ENCODE results near the gene ATP7A. TPM values are rescaled to one million over a fixed set of nuclear protein-coding genes. Genes with fewer than 3 reads are reported as not detected.
"Not testable (repeated sequence)": the region's sequence is repeated elsewhere in the genome, so short reads cannot be mapped to it uniquely, and the experiment has no call there.

The ATP7A gene
- total RNA-seq, 2 experiments from 2014 or later, result 8.0 TPM

DNA sequence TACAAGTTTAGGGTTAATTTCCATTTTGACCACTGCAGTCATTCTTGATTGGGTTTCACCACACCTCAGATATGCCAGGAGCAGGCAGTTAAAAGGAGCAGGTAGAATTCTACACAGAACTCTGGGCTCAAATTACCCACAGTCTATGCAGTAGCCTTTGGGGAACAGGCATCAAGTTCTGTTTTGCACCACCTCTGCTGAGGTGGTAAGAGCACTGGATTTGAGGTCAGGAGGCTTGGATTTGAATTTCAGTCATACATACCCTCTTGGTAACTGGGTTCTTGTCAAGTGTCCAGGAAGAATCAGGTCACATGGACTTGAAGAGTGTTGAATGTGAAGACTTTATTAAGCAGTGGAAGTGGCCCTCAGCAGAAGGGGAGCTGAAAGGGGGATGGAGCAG, 153.2 kb downstream of the ATP7A start:
- no peak overlapping the region for H3K27ac Mint-ChIP-seq
- ChIA-PET CTCF (no interaction called here), POLR2A (no interaction called here)
- H3K4me3 Mint-ChIP-seq, result no peak overlapping the region
- H3K27me3 Mint-ChIP-seq, result no peaks in the 10 kb centered on the region
- intact Hi-C loops (cut with micrococcal nuclease), result no loop called here
- no peaks in the 10 kb centered on the region for H3K9me3 Mint-ChIP-seq
- no peak for DNase-seq
- H3K4me1 Mint-ChIP-seq (ENCODE audit: low read depth), result peaks cover 13% of the 10 kb centered on the region
- H3K36me3 Mint-ChIP-seq, result no peaks in the 10 kb centered on the region

DNA sequence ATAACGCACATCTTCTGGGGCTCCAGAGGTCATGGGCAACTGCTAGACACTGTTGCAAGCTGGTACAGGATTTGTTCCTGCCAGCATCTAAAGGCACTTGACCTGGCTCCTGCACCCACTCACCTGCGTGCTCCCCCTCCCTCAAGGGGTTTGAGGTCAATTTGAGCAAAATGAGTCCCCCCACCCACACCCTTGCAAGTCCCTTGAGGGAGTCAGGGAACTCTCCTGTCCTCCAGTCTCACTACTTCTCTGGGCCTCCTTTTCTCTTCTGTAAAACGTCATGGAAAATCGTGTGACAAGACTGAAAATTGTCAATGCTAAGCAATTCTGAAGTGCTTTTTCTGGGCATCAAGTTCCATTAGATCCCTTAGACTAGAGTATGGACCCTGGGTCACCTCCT, 153.7 kb downstream of the ATP7A start:
- H3K4me1 Mint-ChIP-seq (ENCODE audit: low read depth), result peaks cover 13% of the 10 kb centered on the region
- intact Hi-C loops (cut with micrococcal nuclease), result no loop called here
- peaks cover 2% of the 10 kb centered on the region for H3K9me3 Mint-ChIP-seq
- no peak overlapping the region for H3K27ac Mint-ChIP-seq
- no peaks in the 10 kb centered on the region for H3K27me3 Mint-ChIP-seq
- CTCF ChIA-PET, result interaction anchor here (0.6 to 1.0 kb wide), 2 partner anchors 37 to 39 kb away, joined by 3 to 7 read pairs; no protein-coding TSS in a partner anchor
- DNase-seq, result no peak
- H3K36me3 Mint-ChIP-seq, result no peaks in the 10 kb centered on the region
- no peak overlapping the region for H3K4me3 Mint-ChIP-seq
- POLR2A ChIA-PET, result interaction anchor here (0.6 to 1.2 kb wide), 4 partner anchors 17 to 186 kb away, joined by 3 to 4 read pairs (median 3); partner anchors contain the start of gene PGK1

- CTCF ChIA-PET, result interaction anchor here (0.6 to 1.0 kb wide), 3 partner anchors 8 to 38 kb away, joined by 3 to 7 read pairs (median 3); no protein-coding TSS in a partner anchor
- H3K4me1 Mint-ChIP-seq (ENCODE audit: low read depth), result peaks cover 13% of the 10 kb centered on the region
These were observed 154.5 kb downstream of the ATP7A start for GRCh38 chrX:78064698-78065601.

GRCh38 chrX:78066110-78066509, 155.6 kb downstream of the ATP7A start:
- H3K27ac Mint-ChIP-seq, result no peak overlapping the region
- peaks cover 5% of the 10 kb centered on the region for H3K9me3 Mint-ChIP-seq
- no peak for DNase-seq
- ChIA-PET CTCF (no interaction called here), POLR2A (no interaction called here)
- peaks cover 13% of the 10 kb centered on the region for H3K4me1 Mint-ChIP-seq (ENCODE audit: low read depth)
- H3K4me3 Mint-ChIP-seq, result no peak overlapping the region
- no peaks in the 10 kb centered on the region for H3K27me3 Mint-ChIP-seq
- H3K36me3 Mint-ChIP-seq, result no peaks in the 10 kb centered on the region
- intact Hi-C loops (cut with micrococcal nuclease), result no loop called here

More at GRCh38 chrX:78064698-78065601, 154.5 kb downstream of the ATP7A start:
- intact Hi-C loops (cut with micrococcal nuclease), result loop anchor here (1.0 kb wide), 2 partner anchors 39 to 155 kb away; partner anchors contain the start of genes ATP7A and PGK1
- H3K4me3 Mint-ChIP-seq, H3K9me3 Mint-ChIP-seq, H3K27me3 Mint-ChIP-seq, H3K36me3 Mint-ChIP-seq: not testable (repeated sequence)
- peak overlapping the region; percentile 80 for H3K27ac Mint-ChIP-seq
- POLR2A ChIA-PET, result interaction anchor here (0.6 to 1.2 kb wide), 4 partner anchors 18 to 187 kb away, joined by 3 to 4 read pairs (median 3); partner anchors contain the start of gene PGK1
- peak; percentile 13 for DNase-seq

- no peaks in the 10 kb centered on the region for H3K27me3 Mint-ChIP-seq
- intact Hi-C loops (cut with micrococcal nuclease), result no loop called here
- H3K36me3 Mint-ChIP-seq, result peaks cover 7% of the 10 kb centered on the region
- CTCF ChIA-PET, result interaction anchor here (0.6 kb wide), 1 partner anchor 45 kb away, joined by 3 read pairs; no protein-coding TSS in a partner anchor
- no peak overlapping the region for H3K4me3 Mint-ChIP-seq
- POLR2A ChIA-PET, result no interaction called here
- DNase-seq, result no peak
- peaks cover 23% of the 10 kb centered on the region for H3K9me3 Mint-ChIP-seq
- no peak overlapping the region for H3K27ac Mint-ChIP-seq
- peaks cover 5% of the 10 kb centered on the region for H3K4me1 Mint-ChIP-seq (ENCODE audit: low read depth)
These were observed 160.8 kb downstream of the ATP7A start for GRCh38 chrX:78071331-78071730.

DNA sequence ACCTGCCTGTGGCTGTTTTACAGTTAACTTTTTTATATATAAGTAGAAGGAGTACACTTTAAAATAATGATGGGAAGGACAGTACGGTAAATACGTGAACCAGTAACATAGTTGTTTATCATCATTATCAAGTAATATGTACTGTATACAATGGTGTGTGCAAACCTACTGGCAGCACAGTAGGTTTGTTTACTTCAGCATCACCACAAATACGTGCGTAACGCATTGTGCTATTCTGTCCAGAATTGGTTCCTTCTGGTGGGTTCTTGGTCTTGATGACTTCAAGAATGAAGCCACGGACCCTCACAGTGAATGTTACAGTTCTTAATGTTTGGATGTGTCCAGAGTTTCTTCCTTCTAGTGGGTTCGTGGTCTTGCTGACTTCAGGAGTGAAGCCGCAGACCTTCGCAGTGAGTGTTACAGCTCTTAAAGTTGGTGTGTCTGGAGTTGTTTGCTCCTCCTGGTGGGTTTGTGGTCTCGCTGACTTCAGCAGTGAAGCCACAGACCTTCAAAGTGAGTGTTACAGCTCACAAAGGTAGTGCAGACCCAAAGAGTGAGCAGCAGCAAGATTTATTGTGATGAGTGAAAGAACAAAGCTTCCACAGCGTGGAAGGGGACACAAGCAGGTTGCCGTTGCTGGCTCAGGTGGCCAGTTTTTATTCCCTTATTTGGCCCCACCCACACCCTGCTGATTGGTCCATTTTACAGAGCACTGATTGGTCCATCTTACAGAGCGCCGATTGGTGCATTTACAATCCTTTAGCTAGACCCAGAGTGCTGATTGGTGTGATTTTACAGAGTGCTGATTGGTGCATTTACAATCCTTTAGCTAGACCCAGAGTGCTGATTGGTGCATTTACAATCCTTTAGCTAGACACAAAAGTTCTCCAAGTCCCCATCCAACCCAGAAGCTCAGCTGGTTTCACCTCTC, 162.9 kb downstream of the ATP7A start:
- H3K4me1 Mint-ChIP-seq (ENCODE audit: low read depth); POLR2A ChIA-PET; H3K36me3 Mint-ChIP-seq; intact Hi-C loops (cut with micrococcal nuclease); H3K27me3 Mint-ChIP-seq; H3K4me3 Mint-ChIP-seq; H3K27ac Mint-ChIP-seq: not testable (repeated sequence)
- peak; percentile 15 for DNase-seq
- H3K9me3 Mint-ChIP-seq, result peaks cover 35% of the 10 kb centered on the region
- CTCF ChIA-PET, result interaction anchor here (1.1 to 1.4 kb wide), 2 partner anchors 8 to 48 kb away, joined by 3 to 6 read pairs; no protein-coding TSS in a partner anchor

GRCh38 chrX:78074088-78074487, 163.6 kb downstream of the ATP7A start:
- no peak overlapping the region for H3K4me3 Mint-ChIP-seq
- CTCF ChIA-PET, result interaction anchor here (0.6 to 1.4 kb wide), 3 partner anchors 9 to 1454 kb away, joined by 3 to 6 read pairs (median 3); no protein-coding TSS in a partner anchor
- peaks cover 7% of the 10 kb centered on the region for H3K36me3 Mint-ChIP-seq
- peaks cover 5% of the 10 kb centered on the region for H3K4me1 Mint-ChIP-seq (ENCODE audit: low read depth)
- no peak for DNase-seq
- H3K9me3 Mint-ChIP-seq, result peaks cover 35% of the 10 kb centered on the region
- H3K27me3 Mint-ChIP-seq, result no peaks in the 10 kb centered on the region
- POLR2A ChIA-PET, result no interaction called here
- no peak overlapping the region for H3K27ac Mint-ChIP-seq
- intact Hi-C loops (cut with micrococcal nuclease), result no loop called here

GRCh38 chrX:78075787-78076389, 165.4 kb downstream of the ATP7A start:
- ChIA-PET CTCF (no interaction called here), POLR2A (no interaction called here)
- peaks cover 7% of the 10 kb centered on the region for H3K36me3 Mint-ChIP-seq
- DNase-seq, result peak; percentile 31
- H3K4me1 Mint-ChIP-seq (ENCODE audit: low read depth), result peaks cover 5% of the 10 kb centered on the region
- H3K27me3 Mint-ChIP-seq, result no peaks in the 10 kb centered on the region
- no peak overlapping the region for H3K27ac Mint-ChIP-seq
- no peak overlapping the region for H3K4me3 Mint-ChIP-seq
- intact Hi-C loops (cut with micrococcal nuclease), result no loop called here
- peaks cover 32% of the 10 kb centered on the region for H3K9me3 Mint-ChIP-seq

- H3K27me3 Mint-ChIP-seq; H3K36me3 Mint-ChIP-seq; intact Hi-C loops (cut with micrococcal nuclease); H3K27ac Mint-ChIP-seq; POLR2A ChIA-PET; H3K4me3 Mint-ChIP-seq; CTCF ChIA-PET; DNase-seq; H3K4me1 Mint-ChIP-seq (ENCODE audit: low read depth): not testable (repeated sequence)
- peaks cover 14% of the 10 kb centered on the region for H3K9me3 Mint-ChIP-seq
These were observed 170.9 kb downstream of the ATP7A start for GRCh38 chrX:78081413-78081812.

GRCh38 chrX:78092296-78092695, 181.8 kb downstream of the ATP7A start:
- peaks cover 3% of the 10 kb centered on the region for H3K36me3 Mint-ChIP-seq
- H3K4me1 Mint-ChIP-seq (ENCODE audit: low read depth), result no peaks in the 10 kb centered on the region
- ChIA-PET POLR2A (no interaction called here), CTCF (no interaction called here)
- peak; percentile 10 for DNase-seq
- peaks cover 6% of the 10 kb centered on the region for H3K9me3 Mint-ChIP-seq
- no peak overlapping the region for H3K4me3 Mint-ChIP-seq
- no peak overlapping the region for H3K27ac Mint-ChIP-seq
- intact Hi-C loops (cut with micrococcal nuclease), result loop anchor here (5.0 kb wide), 1 partner anchor 70 kb away; no protein-coding TSS in a partner anchor
- H3K27me3 Mint-ChIP-seq, result no peaks in the 10 kb centered on the region

DNA sequence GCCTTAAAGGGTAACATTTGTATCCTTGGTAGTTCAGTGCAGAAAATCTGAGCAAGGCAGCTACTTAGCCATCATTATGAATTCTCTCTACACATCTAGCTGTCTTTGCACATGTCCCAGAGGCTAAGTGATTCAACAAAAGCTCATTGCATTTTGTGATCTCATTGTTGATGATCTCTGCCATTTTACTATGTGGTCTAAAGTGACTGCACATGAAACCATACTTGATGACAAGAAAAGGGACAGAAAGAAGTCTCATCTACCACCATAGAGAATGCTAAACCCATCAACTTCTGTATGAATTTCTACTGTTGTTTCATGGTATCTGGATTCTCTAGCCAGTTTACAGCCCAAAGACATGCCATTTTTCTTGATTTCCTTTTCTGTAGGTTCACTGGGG, 187.6 kb downstream of the ATP7A start:
- Mint-ChIP-seq H3K27ac (no peak overlapping the region), H3K36me3 (no peaks in the 10 kb centered on the region), H3K4me1 (ENCODE audit: low read depth) (peaks cover 13% of the 10 kb centered on the region), H3K9me3 (no peaks in the 10 kb centered on the region), H3K27me3 (no peaks in the 10 kb centered on the region), H3K4me3 (no peak overlapping the region)
- CTCF ChIA-PET, result interaction anchor here (0.7 kb wide), 1 partner anchor 1315 kb away, joined by 3 read pairs; no protein-coding TSS in a partner anchor
- intact Hi-C loops (cut with micrococcal nuclease), result no loop called here
- POLR2A ChIA-PET, result no interaction called here
- DNase-seq, result no peak

Measured in activated CD4-positive, alpha-beta memory T cell treated with anti-CD3 and anti-CD28 coated beads for 36 hours (primary cell).